ENCODE measurements around the gene CCDC102A. TPM values are rescaled to one million over a fixed set of nuclear protein-coding genes. Genes with fewer than 3 reads are reported as not detected.

CCDC102A gene
- total and polyA plus RNA-seq, 10 of the 15 experiments (the other 5 are each of a cell fraction or from before 2014, with no cell fraction given): 0.03 to 5.9 (median 2.4) TPM

GRCh38 chr16:57497121-57497520 is 39.2 kb downstream of the CCDC102A start:
- ChIA-PET RAD21 (ENCODE audit: unreplicated experiment) (no interaction called here), SMC1A (ENCODE audit: uncharacterized antibody, unreplicated experiment) (no interaction called here), POLR2A (no interaction called here), CTCF (no interaction called here)
- in situ Hi-C loops (cut with MboI) (no loop called here), intact Hi-C loops (cut with micrococcal nuclease; ENCODE audit: unreplicated experiment) (no loop called here)
- no peaks in the 10 kb centered on the region for H3K79me2 ChIP-seq (ENCODE audit: control insufficient read depth, insufficient read depth, low read length)
- H3K36me3 ChIP-seq (ENCODE audit: control insufficient read depth in 2 of 2, insufficient read depth in 2 of 2, low read length in 1 of 2): no peaks in the 10 kb centered on the region
- no peak overlapping the region for H2AFZ ChIP-seq (ENCODE audit: control insufficient read depth, low read depth, low read length)
- H3K4me3 ChIP-seq: no peak overlapping the region
- H3K27ac ChIP-seq (ENCODE audit: control insufficient read depth, insufficient read depth): no peak overlapping the region
- no peak for DNase-seq (ENCODE audit: low read depth, low spot score)
- no peaks in the 10 kb centered on the region for H3K4me1 ChIP-seq (ENCODE audit: control insufficient read depth, insufficient read depth, low read length)
- no peaks in the 10 kb centered on the region for H4K20me1 ChIP-seq (ENCODE audit: control insufficient read depth, insufficient read depth)
- no peak overlapping the region for H3K9ac ChIP-seq (ENCODE audit: control insufficient read depth, insufficient read depth, low read length)
- no peak for TF ChIP-seq RAD21 (IDR thresholded peaks at IDR 0.05; ENCODE audit: insufficient read depth, low read depth, low read length)
- no peak for TF ChIP-seq MEF2B (IDR thresholded peaks at IDR 0.05; ENCODE audit: partially characterized antibody, poor library complexity, severe bottlenecking)
- no peak for TF ChIP-seq TAF1 (IDR thresholded peaks at IDR 0.05; ENCODE audit: borderline replicate concordance, low read depth, low read length)
- TF ChIP-seq REST (IDR thresholded peaks at IDR 0.05; ENCODE audit: low read depth, low read length): no peak
- no peak for TF ChIP-seq NFIC (IDR thresholded peaks at IDR 0.05; ENCODE audit: low read depth, low read length)
- no peak for TF ChIP-seq SP1 (IDR thresholded peaks at IDR 0.05; ENCODE audit: low read depth, low read length)
- TF ChIP-seq RELB (IDR thresholded peaks at IDR 0.05; ENCODE audit: low read depth): no peak
- TF ChIP-seq BHLHE40 (IDR thresholded peaks at IDR 0.05; ENCODE audit: borderline replicate concordance in 1 of 2, low read depth in 2 of 2, low read length in 1 of 2): no peak
- no peak for TF ChIP-seq ZSCAN29 (IDR thresholded peaks at IDR 0.05)
- TF ChIP-seq SMARCA5 (IDR thresholded peaks at IDR 0.05): no peak
- no peak for TF ChIP-seq FOXM1 (IDR thresholded peaks at IDR 0.05; ENCODE audit: low read depth, low read length)
- 63% methylated on average over 13 of the region's 13 CpGs for WGBS (ENCODE audit: insufficient coverage, insufficient replicate concordance, low lambda C conversion rate, missing lambda C conversion rate)
- no peak for FAIRE-seq
- no peaks in the 10 kb centered on the region for H3K9me3 ChIP-seq (replicated peaks; ENCODE audit: control insufficient read depth, insufficient read depth, low read length)
- ATAC-seq: no peak
- no peak overlapping the region for H3K4me2 ChIP-seq (ENCODE audit: control insufficient read depth, insufficient read depth)
- no peaks in the 10 kb centered on the region; a peak in 1 of 4 replicates for H3K27me3 ChIP-seq (replicated peaks in 1 of 2; ENCODE audit: control insufficient read depth in 2 of 2, insufficient read depth in 2 of 2, low read length in 1 of 2)
- BruUV-seq (replicated peaks): no TSS peak

All from GM12878 (cell line).